Ishikawa (cell line): ENCODE results near the gene SCGB1D1.

Experiments
- MAX ChIP-seq: IDR thresholded peaks from 2 replicates; pipeline ENCODE4 v1.6.1; 2012
- TCF12 ChIP-seq: IDR thresholded peaks from 2 replicates; pipeline ENCODE4 v1.6.1; 2012; ENCODE audit warnings: low read depth

- TF ChIP-seq MAX (no peak), TCF12 (no peak)
These were observed 11.4 kb downstream of the SCGB1D1 start for GRCh38 chr11:62201376-62201775.
